Stimulated activated CD8-positive, alpha-beta memory T cell treated with anti-CD3 and anti-CD28 coated beads, Interleukin-4, amount 100 ng/mL, for 4 hours (primary cell): Measurements from ENCODE around the gene CCDC142.
"Not testable (repeated sequence)": the region's sequence is repeated elsewhere in the genome, so short reads cannot be mapped to it uniquely, and the experiment has no call there.

ENCODE experiments used
- DNase-seq, 2 donors: peaks; one replicate each; pipeline ENCODE4 v3.0.0-alpha.2; 2020; ENCODE audit warnings: low read depth in 2 of 2, low spot score in 1 of 2

The CCDC142 gene

DNA sequence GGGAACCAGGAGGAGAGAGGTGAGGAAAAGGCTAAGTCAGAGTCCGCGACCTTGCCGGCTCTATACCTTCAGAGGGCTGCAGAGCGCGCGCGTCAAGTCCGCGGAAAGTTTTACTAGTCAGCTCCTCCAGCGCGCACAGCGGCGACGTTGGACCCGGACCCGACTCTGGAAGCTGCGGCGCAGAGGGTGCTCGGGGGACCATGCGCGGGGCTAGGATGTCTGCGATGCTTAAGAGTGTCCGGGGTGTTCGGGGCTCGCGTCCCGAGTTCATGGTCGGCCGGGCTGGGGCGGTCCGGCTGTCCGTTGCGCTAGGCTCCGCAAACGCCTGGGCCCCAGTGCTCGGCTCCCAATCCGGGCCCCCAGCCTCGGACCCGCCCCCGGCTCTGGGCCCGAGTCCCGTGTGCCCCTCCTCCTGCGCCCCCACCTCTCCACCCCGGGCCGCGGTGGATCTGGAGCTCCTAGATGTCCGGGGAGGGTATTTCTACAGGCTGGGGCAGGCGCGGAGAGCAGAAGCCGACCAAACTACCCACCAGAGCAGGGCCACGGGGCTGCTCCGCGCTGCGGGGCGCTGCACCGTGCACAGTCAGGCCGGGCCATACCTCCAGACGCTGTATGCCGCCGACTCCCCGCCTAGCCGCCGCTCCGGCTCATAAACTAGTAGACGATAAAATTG is 16.6 kb upstream of the CCDC142 start, which contains the start of gene LBX2:
LBX2 (minus strand) TSS at position 337 of the 673 bp plus-strand sequence; CDS start at position 271, 66 bp downstream.
- no peak for DNase-seq

DNA sequence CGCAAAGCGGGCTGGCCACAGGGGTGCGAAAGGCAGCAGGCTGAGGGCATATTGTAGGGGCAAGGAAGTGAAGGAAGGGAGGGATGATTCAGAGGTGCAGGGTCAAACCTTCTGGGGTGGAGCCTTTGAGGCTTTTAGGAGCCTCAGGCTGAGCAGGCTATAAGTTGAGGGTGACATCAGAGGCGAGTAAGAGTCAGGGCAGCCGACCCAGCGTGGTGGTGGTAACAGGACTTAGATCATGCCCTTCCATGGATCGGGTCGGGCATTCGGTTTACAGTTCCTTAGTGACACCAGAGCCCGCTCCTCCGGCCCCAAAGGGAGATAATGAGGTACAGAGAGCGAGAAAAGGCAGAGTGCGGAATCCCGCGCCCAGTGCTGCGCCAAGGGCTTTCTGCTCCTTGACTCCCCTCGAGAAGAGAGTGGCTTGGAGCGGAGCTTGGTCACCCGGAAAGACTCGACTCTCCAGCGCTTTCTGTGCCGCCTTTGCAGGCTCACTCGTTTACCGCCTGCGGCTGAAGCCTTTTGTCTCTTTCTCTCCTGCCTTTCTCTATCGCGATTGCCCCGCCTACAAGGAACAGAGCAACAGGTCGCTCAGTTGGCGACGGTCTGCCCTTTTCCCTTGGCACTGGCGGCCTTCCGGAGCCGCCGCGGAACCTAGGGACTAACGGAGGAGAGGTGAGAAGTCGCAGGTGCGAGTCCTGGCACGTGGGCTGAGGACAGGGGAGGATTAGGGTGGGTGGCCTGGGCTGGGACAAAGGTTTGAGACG is 15.9 kb upstream of the CCDC142 start:
- DNase-seq = no peak

DNA sequence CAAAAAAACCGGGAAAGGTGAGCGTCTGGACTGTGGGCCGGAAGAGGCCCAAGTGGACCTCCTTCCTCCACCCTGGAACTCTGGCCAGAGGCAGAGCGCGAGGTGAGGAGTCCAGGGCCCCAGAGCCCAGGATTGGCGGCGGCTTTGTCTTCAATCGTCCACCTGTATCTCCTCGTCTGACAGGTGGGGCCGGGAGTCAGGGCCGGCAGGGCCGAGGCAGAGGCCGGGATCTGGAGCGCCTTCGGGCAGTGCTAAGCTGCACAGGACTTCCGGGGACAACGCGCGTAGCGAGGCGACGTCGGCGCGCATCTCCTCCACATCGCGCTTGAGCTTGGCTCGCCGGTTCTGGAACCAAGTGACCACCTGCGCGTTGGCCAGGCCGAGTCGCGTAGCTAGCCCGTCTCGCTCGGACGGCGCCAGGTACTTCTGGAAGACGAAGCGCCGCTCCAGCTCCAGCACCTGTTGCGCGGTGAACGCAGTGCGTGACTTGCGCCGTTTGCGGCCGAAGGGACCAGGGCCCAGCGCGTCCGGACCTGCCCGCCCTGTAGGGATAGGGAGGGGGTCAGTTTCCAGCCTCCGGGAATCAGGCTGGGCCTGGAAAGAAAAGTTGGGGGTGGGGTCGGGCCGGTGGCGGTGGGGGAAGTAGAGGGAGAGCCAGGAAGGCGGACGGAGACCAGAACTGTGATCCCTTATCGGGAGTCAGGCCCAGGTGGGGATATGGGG is 15.1 kb upstream of the CCDC142 start:
- no peak for DNase-seq

DNA sequence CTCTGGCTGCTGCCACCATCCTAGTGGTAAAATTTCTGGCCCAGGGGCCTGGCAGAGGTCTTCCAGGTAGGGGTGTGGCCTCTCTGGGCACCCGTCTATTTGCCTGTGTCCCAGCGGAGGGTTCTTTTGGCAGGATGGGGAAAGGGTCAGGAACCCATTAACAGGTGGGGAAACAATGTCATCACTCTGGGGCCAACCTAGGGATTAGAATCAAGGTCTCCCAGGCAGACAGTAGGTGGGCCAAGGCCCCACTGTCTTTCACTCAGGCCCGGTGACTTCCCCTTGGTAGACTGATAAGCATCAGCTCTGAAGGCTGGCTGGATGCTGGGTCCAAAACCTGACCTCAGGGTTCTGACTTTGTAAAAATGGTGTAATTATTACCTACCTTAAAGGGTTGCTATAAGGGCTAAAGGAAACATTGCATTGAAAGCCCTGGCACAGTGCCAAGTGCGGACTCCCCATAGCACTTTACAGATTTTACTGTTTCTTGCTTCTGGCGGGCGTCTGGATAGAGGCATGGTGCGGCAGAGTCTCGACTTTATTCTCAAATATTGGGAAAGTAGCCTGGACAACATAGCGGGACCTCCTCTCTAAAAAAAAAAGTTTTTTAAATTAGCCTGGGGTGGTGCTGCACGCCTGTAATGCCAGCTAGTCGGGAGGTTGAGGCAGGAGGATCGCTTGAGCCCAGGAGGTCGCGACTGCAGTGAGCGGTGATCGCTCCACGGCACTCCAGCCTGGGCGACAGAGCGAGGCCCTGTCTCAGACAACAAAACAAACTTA is 14.4 kb upstream of the CCDC142 start:
- DNase-seq = no peak

DNA sequence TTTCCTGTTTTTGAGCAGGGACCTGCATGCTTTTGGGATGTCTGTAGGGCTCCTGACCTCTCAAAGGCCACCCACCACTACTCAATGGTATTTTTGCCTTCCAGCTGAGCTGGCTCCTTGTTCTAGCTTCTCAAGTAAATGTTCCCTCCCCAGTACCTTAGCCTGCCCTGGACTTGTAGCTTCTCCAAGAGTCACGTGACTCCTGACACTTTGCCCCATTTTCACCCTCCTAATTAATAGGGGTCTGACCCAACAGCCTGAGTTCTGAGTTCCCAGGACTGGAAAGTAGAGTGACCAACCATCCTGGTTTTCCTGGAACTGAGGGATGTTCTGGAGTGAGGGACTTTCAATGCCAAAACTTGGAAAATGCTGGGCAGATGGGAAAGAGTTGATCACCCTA is 12.6 kb upstream of the CCDC142 start:
- DNase-seq = no peak

DNA sequence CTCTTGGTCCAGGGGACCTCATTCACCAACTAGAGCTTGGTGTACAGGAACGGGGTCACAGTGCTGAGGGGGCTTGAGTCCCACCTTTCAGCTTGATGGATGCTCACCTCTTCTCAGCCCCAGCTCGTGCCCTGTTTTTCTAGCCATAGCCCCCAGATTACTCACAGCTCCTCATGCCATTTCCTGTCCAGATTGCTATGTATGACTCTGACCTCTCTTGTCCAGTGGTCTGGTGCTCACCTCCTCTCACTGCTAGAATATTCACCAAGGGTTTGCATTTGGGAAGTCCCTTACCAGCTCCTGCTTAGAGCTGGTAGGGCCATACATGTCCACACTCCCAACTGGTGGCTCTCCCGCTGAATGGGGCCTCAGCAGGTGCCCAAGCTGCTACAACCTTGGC is 10.7 kb upstream of the CCDC142 start:
- DNase-seq = no peak

DNA sequence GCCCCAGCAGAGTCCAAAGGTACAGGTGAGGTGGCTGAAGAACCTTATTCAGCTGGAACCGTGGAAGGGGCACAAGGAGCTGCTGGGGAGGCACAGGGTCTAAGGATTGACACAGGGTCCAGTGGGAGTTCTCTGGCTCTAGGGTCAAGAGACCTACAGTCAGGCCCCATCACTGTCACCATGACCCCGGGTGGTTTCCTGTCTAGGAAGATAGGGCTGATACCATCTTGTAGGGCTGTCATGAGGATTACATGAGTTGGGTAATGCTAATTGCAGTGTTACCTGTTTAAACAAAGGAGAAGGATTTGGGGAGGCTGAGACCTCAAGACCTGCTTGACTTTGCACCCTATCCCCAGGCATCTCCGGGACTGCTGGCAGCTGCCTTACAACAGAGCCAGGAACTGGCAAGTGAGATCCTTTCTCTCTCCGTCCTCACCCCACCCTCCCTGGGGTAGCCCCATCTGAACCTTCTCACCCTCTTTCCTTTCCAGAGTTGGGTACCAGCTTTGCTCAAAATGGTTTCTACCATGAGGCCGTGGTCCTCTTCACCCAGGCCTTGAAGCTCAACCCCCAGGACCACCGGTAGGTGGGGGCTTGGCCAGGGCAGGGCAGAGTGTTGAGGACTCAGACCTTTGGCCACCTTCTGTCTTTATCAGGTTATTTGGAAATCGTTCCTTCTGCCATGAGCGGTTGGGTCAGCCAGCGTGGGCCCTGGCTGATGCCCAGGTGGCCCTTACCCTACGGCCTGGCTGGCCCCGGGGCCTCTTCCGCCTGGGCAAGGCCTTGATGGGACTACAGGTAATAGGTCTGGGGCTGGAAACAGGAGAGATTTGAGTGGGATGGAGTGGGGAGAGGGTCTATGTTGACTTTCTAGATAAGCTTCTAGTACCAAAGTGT is 9.1 kb upstream of the CCDC142 start:
- no peak for DNase-seq

DNA sequence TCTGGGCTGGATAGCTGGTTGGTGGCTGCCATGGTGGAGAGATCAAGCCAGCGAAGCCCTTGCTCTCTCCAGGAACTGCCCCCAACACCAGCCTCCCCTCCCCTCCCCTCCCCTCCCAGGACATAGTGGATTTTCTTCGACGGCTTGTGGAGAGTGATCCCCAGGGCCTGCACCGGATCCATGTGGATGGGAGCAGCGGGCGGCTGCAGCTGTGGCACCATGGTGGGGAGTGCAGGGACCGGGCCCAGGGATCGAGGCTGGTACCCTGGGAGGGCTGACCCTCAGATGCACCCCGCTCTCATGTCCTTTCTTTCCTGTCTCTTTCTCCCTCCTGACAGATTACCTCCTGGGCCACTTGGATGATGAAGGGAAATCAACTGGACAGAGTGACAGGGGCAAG is 7.1 kb upstream of the CCDC142 start:
- no peak for DNase-seq

DNA sequence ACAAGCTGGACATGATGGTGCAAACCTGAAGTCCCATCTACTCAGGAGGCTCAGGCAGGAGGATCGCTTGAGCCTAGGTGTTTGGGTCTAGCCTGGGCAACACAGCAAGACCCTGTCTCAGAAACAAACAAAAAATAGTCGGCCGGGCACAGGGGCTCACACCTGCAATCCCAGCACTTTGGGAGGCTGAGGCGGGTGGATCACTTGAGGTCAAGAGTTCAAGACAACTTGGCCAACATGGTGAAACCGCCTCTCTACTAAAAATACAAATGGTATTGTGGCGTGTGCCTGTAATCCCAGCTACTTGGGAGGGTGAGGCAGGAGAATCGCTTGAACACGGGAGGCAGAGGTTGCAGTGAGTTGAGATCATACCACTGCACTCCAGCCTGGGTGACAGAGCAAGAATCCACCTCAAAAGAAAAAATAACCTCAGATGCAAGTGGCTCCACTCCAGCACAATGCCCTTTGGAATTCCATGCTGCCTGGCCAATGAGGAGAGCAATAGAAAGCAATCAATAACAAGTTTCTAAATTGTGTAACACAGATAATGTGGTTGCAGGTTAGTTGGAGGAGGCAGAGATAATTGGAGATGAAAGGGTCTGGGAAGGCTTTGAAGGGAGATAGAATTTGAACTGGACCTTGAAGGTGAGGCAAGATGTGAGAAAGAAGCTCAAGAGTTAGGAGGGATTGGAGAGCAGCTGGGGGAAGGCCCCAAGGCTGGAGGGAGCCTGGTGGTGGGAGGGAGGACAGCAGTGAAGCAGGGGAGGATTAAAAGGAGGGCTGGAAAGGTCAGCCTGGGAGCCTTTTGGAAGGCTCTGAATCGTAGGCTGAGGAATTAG is 6.1 kb upstream of the CCDC142 start:
- DNase-seq = no peak

DNA sequence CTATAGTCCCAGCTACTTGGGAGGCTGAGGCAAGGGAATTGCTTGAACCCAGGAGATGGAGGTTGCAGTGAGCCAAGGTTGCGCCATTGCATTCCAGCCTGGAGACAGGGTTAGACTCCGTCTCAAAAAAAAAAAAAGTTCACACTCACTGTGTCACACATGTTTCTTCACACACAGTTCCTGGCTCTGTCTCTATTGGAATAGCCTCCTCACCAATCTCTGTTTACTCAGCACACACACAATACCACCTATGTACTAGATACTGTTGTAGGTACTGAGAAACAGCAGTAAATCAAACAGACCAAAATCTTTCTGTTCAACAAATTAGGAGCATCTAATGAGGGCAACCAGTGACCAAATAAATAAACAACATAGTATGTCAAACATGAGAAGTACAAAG is 3.3 kb upstream of the CCDC142 start:
- no peak for DNase-seq

DNA sequence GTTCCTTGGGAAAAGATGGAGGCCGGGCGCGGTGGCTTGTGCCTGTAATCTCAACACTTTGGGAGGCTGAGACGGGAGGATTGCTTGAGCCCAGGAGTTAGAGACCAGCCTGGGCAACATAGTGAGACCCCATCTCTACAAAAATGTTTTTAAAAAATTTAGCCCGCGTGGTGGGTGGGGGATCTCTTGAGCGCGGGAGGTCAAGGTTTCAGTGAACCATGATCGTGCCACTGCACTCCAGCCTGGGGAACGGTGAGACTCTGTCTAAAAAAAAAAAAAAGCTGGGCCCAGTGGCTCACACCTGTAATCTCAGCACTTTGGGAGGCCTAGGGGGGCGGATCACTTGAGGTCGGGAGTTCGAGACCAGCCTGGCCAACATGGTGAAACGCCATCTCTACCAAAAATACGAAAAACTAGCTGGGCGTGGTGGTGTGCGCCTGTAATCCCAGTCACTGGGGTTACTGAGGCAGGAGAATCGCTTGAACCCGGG is 922 bp upstream of the CCDC142 start:
- DNase-seq = not testable (repeated sequence)

DNA sequence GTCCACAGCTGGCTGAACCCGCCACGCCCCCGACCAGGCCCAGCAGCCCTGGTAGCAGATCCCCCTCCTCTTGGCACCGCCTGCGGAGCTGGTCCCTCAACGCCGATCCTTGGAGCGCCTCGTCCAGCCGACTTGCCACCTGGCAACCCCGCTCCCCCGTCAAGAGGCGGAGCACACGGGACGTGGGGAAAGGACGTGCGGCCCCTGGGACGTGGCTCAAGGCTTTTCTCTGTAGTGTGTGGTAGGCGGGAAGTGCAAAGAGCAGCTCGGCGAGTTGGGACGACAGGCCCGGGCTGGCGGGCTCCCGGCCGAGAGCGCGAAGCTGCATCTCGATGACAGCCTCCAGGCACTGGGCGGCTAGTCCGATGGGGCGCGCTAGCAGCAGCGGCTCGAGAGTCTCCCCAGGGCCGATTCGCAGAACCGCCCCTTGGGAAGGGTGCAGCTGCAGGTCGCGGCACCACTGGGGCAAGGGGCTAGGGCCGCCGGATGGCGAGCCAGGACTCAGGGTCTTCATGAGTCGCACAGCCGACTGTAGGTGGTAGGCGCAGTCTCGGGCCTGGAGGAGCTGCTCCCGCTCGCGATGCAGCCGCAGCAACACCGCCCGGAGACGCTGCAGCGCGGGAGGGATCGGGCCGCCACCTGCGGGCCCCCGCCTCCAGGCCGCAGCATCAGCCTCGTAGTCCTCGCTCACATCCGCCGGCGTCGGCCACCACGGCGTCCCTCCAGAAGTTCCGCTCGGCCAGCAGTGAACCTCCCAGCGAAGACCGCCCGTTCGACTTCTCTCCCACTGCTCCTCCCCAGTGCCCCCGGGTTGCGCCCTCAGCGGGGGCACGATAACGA is 617 bp downstream of the CCDC142 start:
- no peak for DNase-seq

DNA sequence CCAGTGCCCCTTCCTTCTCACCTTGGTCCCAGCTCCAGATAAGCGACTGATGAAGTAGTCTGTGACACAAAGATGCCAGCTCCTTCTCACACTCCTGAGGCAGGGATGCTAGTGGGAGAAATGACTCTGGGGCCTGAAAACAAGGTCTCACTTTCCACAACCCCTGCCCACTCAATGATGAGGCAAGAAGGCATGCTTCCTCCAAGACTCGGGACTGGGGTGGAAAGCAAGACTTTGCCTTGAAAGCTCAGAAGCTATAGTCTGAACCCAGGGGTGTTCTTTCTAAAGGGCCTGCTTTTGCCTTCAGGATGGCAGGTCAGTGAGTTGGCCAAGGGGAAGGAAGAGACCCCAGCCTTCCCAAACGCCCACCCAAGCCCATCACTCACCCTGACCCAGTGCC is 1.4 kb downstream of the CCDC142 start:
- no peak for DNase-seq

DNA sequence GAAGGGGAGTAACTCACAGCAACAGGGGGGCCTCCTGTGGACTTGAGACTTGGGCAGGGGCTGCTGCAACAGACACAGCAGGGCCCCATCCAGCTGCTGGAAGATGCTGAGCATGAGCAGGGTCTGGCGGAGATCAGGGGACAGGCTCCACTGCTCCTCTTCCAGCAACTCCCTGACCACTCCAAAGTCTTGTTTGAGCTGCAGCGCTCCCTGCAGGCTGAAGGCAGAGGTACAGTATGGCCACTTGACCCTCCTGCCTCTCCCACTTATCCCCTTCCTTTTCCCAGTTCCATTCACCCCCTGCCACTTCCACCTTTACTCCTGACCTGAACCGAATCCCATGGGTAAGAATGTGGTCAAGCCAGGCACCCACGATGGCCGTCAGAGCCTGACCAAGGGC is 7.9 kb downstream of the CCDC142 start:
- no peak for DNase-seq

DNA sequence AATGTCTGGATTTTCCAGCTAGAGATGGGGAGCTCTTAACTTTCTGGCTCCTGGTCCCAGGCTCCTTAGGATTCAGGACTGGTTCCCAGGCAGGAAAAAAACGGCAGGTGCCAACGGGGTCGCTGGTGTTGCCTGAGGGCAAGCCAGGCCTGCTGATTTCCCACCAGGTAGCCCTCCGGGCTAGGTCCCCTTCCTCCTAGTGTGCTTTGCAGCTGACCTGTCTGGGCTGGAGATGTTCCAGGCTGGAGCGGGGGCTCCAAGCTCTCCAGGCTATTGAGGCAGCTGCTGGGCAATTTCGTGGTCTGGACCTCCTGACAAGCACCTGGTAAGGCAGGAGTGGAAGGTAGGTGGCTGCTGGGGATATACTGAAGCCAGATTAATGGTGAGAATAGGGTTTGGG is 8.3 kb downstream of the CCDC142 start:
- no peak for DNase-seq

DNA sequence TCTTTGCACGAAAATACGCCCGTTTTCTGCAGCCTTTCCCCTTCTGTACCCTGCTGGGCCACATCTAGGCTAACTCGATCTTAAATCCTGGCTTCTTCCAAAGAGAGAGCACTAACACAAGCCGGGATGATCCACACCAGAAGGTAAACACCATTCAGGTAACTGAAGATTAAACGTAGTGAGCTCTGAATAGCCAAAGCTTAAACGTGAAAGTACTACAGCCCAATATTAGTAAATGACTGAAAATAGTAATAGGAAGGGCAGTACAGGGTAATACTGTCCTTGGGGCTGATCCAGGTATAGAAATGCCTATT is 9.9 kb downstream of the CCDC142 start:
- DNase-seq = no peak

DNA sequence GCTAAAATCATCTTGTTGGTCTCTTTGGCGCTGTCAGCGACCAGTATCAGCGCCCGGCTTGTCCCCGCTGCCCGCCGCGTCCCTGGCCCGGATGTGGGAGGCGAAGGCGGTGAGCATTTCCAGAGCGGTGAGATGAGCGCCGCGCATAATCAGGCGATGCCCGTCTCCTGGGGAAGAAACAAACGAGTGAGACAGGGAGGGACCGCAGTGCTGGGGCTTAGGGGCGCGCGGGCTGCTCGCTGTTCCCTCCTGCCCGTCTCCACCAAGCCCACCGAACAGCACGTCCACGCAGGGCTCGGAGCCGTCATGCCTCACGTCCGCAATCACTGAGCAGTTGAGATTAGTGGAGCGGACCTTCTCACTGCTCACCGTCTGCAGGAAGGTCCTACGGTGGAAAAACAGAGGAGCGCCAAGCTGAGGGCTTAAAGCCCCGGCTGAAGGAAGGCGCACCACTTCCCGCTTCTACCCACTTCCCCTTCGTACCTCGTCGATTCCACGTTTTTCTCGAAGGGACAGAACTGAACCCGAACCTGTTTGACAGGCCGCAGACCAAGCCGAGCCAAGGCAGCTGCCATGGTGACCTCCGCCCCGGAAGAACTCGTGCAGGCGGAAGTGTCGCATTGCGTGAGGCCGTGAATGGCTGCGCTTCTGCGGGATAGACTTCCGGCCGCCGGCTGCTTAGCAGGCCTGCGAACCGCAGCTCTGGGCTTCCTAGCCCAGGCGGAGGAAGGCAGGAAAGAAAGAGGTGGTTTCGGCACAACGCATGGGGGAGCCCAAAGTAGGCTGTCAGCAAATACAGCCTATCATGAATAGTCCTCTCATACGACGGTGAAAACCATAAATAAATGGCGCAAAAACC is 10.5 kb downstream of the CCDC142 start, which contains the start of gene MRPL53:
MRPL53 (minus strand) TSS at position 595 of the 859 bp plus-strand sequence; CDS start at position 575, 20 bp downstream.
- DNase-seq = peak; percentile 87 to 94
